Vagina (tissue), 2 donors: ENCODE results near the gene SENP5. TPM values are rescaled to one million over a fixed set of nuclear protein-coding genes. Genes with fewer than 3 reads are reported as not detected.
A peak's percentile ranks its signal among the peaks of the same experiment; 100 is the strongest.
"Not testable (repeated sequence)": the region's sequence is repeated elsewhere in the genome, so short reads cannot be mapped to it uniquely, and the experiment has no call there.

ENCODE experiments used
- DNase-seq, 2 donors: peaks; one replicate each; pipeline ENCODE4 v3.0.0-alpha.2; 2017; ENCODE audit errors: extremely low spot score in 2 of 2
- H3K27ac ChIP-seq: fragments of 200-600 bp; sonication (generic); one replicate; pipeline ENCODE4 v1.5.1; 2019
- H3K27me3 ChIP-seq: fragments of 200-600 bp; sonication (generic); one replicate; pipeline ENCODE4 v1.5.1; 2019
- H3K36me3 ChIP-seq, 2 donors: fragments of 200-600 bp; sonication (generic); one replicate each; pipeline ENCODE4 v1.5.1; 2017 to 2019
- H3K4me1 ChIP-seq: fragments of 200-600 bp; sonication (generic); one replicate; pipeline ENCODE4 v1.5.1; 2019
- H3K4me3 ChIP-seq, 2 donors: fragments of 200-600 bp; sonication (generic); 1 replicate in 1 of 2; 2 replicates in 1 of 2; pipeline ENCODE4 v1.5.1; 2016 to 2019
- H3K9me3 ChIP-seq: fragments of 200-600 bp; sonication (generic); one replicate; pipeline ENCODE4 v1.5.1; 2019
- POLR2A ChIP-seq, 2 donors: fragments of 450-650 bp; IDR thresholded peaks; one replicate each; pipeline ENCODE4 v1.6.1; 2017; ENCODE audit warnings: antibody characterized with exemption in 2 of 2, mild to moderate bottlenecking in 2 of 2, moderate library complexity in 2 of 2
- POLR2AphosphoS5 ChIP-seq, 2 donors: sonication (generic); formaldehyde crosslinking; IDR thresholded peaks; one replicate each; pipeline ENCODE4 v1.9.0; 2017; ENCODE audit warnings: antibody characterized with exemption in 2 of 2, mild to moderate bottlenecking in 2 of 2, low read depth in 1 of 2; ENCODE audit not compliant: insufficient read depth in 1 of 2
- intact Hi-C: fragments of 100-400 bp; cut with DNase I; formaldehyde crosslinking; loops from one replicate; pipeline ENCODE4 v1.15.1; 2023
- total RNA-seq: library from RNA; depleted of rRNA; stranded (reverse); fragments of >200 nt; gene quantifications from one replicate; pipeline ENCODE4 v1.2.3, GENCODE V29; 2016
- TF ChIP-seq, protein P1 (sequence below), 3 experiments: fragments of 450-650 bp in 2 of 3; fragments of 200-600 bp in 1 of 3; sonication (generic) in 1 of 3; IDR thresholded peaks; one replicate each; pipeline ENCODE4 v1.5.1; 2017 to 2019; ENCODE audit warnings: antibody characterized with exemption in 3 of 3, mild to moderate bottlenecking in 2 of 3, moderate library complexity in 2 of 3

SENP5 gene
- total RNA-seq, 1 donor from 2014 or later = 50.6 TPM

DNA sequence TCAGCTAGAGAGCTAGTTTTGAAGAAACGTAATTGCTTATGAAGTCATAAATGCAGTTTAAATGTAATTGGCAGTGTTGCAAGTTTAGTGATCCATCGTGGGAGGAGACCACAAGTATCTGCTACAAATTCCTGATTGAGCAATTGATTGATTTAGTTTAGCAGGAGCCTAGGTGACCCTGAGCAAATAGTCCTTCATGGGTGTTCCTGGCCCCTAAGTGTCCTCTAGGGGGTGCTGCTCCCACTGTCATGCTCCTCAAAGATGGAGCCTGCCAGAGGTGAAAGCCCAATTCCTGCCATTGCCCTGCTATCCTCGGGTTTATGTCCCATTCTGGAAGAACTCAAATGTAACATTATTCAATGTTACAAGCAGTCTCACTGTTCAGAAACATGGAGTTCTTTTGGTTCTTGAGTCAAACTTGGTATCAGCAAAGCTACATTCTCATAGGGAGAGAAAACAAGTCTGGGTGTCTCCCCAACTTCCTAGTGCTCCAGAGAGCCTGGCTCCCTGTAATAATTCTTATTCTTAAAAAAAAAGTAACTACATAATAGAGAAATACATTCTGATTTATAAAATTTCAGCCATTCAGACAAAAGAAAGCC, 29.8 kb upstream of the SENP5 start:
- H3K4me3 ChIP-seq = no peak overlapping the region
- DNase-seq = no peak
- no peak for TF ChIP-seq POLR2A (IDR thresholded peaks at IDR 0.05)
- TF ChIP-seq, protein P1, sequence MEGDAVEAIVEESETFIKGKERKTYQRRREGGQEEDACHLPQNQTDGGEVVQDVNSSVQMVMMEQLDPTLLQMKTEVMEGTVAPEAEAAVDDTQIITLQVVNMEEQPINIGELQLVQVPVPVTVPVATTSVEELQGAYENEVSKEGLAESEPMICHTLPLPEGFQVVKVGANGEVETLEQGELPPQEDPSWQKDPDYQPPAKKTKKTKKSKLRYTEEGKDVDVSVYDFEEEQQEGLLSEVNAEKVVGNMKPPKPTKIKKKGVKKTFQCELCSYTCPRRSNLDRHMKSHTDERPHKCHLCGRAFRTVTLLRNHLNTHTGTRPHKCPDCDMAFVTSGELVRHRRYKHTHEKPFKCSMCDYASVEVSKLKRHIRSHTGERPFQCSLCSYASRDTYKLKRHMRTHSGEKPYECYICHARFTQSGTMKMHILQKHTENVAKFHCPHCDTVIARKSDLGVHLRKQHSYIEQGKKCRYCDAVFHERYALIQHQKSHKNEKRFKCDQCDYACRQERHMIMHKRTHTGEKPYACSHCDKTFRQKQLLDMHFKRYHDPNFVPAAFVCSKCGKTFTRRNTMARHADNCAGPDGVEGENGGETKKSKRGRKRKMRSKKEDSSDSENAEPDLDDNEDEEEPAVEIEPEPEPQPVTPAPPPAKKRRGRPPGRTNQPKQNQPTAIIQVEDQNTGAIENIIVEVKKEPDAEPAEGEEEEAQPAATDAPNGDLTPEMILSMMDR (IDR thresholded peaks at IDR 0.05) = peak; percentile 25 to 54 (median 41)
- H3K36me3 ChIP-seq = no peaks in the 10 kb centered on the region
- no peaks in the 10 kb centered on the region for H3K27me3 ChIP-seq
- no peaks in the 10 kb centered on the region for H3K9me3 ChIP-seq
- no peaks in the 10 kb centered on the region for H3K4me1 ChIP-seq
- intact Hi-C loops = loop anchor here (10.0 kb wide), 1 partner anchor 127 kb away; the partner anchor contains the start of gene PIGZ
- H3K27ac ChIP-seq = no peak overlapping the region

GRCh38 chr3:196839351-196839750, 28.4 kb upstream of the SENP5 start:
- H3K36me3 ChIP-seq, DNase-seq, H3K4me3 ChIP-seq, H3K27ac ChIP-seq, H3K4me1 ChIP-seq, H3K9me3 ChIP-seq, H3K27me3 ChIP-seq: not testable (repeated sequence)
- intact Hi-C loops = loop anchor here (10.0 kb wide), 1 partner anchor 125 kb away; the partner anchor contains the start of gene PIGZ

GRCh38 chr3:196842567-196843434, 24.9 kb upstream of the SENP5 start:
- H3K4me3 ChIP-seq = no peak overlapping the region
- no peaks in the 10 kb centered on the region for H3K36me3 ChIP-seq
- intact Hi-C loops = no loop called here
- TF ChIP-seq POLR2A (IDR thresholded peaks at IDR 0.05) (no peak), POLR2AphosphoS5 (IDR thresholded peaks at IDR 0.05; ENCODE audit: insufficient read depth in 1 of 2, low read depth in 1 of 2) (no peak)
- TF ChIP-seq, protein P1 (IDR thresholded peaks at IDR 0.05) = no peak
- no peaks in the 10 kb centered on the region for H3K4me1 ChIP-seq
- DNase-seq = no peak
- no peaks in the 10 kb centered on the region for H3K27me3 ChIP-seq
- no peaks in the 10 kb centered on the region for H3K9me3 ChIP-seq
- H3K27ac ChIP-seq = no peak overlapping the region

- intact Hi-C loops = no loop called here
- DNase-seq = no peak
- Histone ChIP-seq H3K4me1 (no peaks in the 10 kb centered on the region), H3K9me3 (no peaks in the 10 kb centered on the region), H3K27me3 (no peaks in the 10 kb centered on the region), H3K36me3 (no peaks in the 10 kb centered on the region), H3K4me3 (no peak overlapping the region), H3K27ac (no peak overlapping the region)
- TF ChIP-seq POLR2A (IDR thresholded peaks at IDR 0.05) (no peak), POLR2AphosphoS5 (IDR thresholded peaks at IDR 0.05; ENCODE audit: insufficient read depth in 1 of 2, low read depth in 1 of 2) (no peak)
- TF ChIP-seq, protein P1 (IDR thresholded peaks at IDR 0.05) = no peak
These were observed 24.1 kb upstream of the SENP5 start for GRCh38 chr3:196843435-196844110.

DNA sequence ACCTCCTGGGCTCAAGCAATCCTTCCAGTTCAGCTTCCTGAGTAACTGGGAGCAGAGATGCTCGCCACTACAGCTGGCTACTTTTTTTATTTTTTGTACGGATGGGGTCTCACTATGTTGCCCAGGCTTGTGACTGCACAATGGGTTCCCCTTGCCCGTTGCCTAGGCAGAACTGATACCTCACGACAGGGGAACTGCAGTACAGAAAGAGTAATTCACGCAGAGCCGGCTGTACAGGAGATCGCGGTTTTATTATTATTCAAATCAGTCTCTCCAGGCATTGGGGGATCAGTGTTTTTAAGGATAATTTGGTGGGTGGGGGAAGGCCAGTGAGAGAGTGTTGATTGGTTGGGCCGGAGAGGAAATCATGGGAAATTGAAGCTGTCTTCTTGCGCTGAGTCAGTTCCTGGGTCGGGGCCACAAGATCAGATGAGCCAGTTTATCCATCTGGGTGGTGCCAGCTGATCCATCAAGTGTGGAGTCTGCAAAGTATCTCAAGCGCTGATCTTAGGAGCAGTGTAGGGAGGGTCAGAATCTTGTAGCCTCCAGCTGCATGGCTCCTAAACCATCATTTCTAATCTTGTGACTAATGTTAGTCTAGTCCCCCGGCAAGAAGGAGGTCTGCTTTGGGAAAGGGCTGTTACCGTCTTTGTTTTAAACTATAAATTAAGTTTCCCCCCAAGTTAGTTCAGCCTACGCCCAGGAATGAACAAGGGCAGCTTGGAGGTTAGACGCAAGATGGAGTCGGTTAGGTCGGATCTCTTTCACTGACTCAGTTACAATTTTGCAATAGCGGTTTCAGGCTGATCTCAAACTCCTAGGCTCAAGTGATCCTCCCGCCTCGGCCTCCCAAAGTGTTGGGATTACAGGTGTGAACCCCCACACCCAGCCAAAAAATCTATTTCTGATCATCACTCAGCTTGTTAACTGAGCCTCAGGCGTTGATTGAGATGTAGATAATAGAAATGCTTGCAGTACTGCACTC, 23.2 kb upstream of the SENP5 start:
- DNase-seq, H3K9me3 ChIP-seq, intact Hi-C loops, H3K27ac ChIP-seq, H3K4me3 ChIP-seq, H3K27me3 ChIP-seq, H3K4me1 ChIP-seq, H3K36me3 ChIP-seq: not testable (repeated sequence)

- H3K36me3 ChIP-seq, H3K27me3 ChIP-seq, H3K4me1 ChIP-seq, H3K9me3 ChIP-seq, DNase-seq, intact Hi-C loops, H3K4me3 ChIP-seq, H3K27ac ChIP-seq: not testable (repeated sequence)
These were observed 19.3 kb upstream of the SENP5 start for GRCh38 chr3:196848375-196848774.
